Measurements from ENCODE around the gene SLC35B1. TPM values are rescaled to one million over a fixed set of nuclear protein-coding genes. Genes with fewer than 3 reads are reported as not detected.

Gene SLC35B1
- total RNA-seq, 4 donors from 2014 or later, result 17.9 to 35.6 (median 19.5) TPM

DNA sequence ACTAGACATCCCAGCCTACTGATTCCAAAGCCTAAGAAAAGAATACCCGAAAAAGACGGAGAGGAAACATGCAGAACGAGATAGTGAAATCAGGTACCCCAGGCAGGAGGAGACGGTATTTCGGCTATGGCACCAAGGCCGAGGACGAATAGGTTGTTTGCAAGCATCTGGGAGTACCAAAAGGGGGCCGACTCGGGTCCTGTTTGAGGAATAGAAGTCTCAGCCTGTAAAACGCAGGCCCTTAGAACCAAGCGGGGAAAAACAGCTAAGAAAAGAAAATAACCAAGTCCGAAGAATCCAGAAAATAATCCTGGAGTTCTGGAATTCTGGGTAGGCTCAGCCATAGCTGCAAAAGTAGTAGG, 537 bp downstream of the SLC35B1 start:
- Histone ChIP-seq H3K27me3 (no peaks in the 10 kb centered on the region), H3K4me1 (peaks cover 7 to 35% (median 14%) of the 10 kb centered on the region in 3 donors), H3K36me3 (peaks cover 0 to 61% of the 10 kb centered on the region in 2 donors), H3K27ac (peak overlapping the region; percentile 73 to 93 (median 92)), H3K4me3 (peak overlapping the region; percentile 68 to 99), H3K9me3 (no peaks in the 10 kb centered on the region)
- WGBS, 2 donors (ENCODE audit: low coverage in 1 of 2), result 0 to 1% methylated on average over 11 to 12 of the region's 12 CpGs
- TF ChIP-seq POLR2A (IDR thresholded peaks at IDR 0.05), result no peak
- TF ChIP-seq CTCF (IDR thresholded peaks at IDR 0.05), result no peak
- no peak for TF ChIP-seq EP300 (IDR thresholded peaks at IDR 0.05)
- TF ChIP-seq POLR2AphosphoS5 (IDR thresholded peaks at IDR 0.05), result no peak
- no peak for ATAC-seq

GRCh38 chr17:49705254-49705653, 2.5 kb downstream of the SLC35B1 start:
- H3K4me3 ChIP-seq, result no peak overlapping the region
- H3K36me3 ChIP-seq, result peaks cover 0 to 61% of the 10 kb centered on the region in 2 donors
- no peaks in the 10 kb centered on the region for H3K27me3 ChIP-seq
- H3K4me1 ChIP-seq, result peaks cover 7 to 35% (median 14%) of the 10 kb centered on the region in 3 donors
- TF ChIP-seq EP300 (IDR thresholded peaks at IDR 0.05), result no peak
- no peak for TF ChIP-seq POLR2A (IDR thresholded peaks at IDR 0.05)
- no peak for TF ChIP-seq POLR2AphosphoS5 (IDR thresholded peaks at IDR 0.05)
- no peak for TF ChIP-seq CTCF (IDR thresholded peaks at IDR 0.05)
- H3K9me3 ChIP-seq, result no peaks in the 10 kb centered on the region
- no peak overlapping the region for H3K27ac ChIP-seq
- ATAC-seq, result no peak

- ATAC-seq, result no peak
- no peak overlapping the region for H3K4me3 ChIP-seq
- H3K9me3 ChIP-seq, result no peaks in the 10 kb centered on the region
- 45 to 100% methylated on average over 1 to 5 of the region's 6 CpGs for WGBS, 2 donors (ENCODE audit: low coverage in 1 of 2)
- peaks cover 0 to 69% of the 10 kb centered on the region in 2 donors for H3K36me3 ChIP-seq
- peaks cover 7 to 27% (median 10%) of the 10 kb centered on the region in 3 donors for H3K4me1 ChIP-seq
- peak overlapping the region in 1 of 4 donors; percentile 19 for H3K27ac ChIP-seq
- TF ChIP-seq POLR2AphosphoS5 (IDR thresholded peaks at IDR 0.05), result peak; percentile 10
- TF ChIP-seq POLR2A (IDR thresholded peaks at IDR 0.05), result no peak
- no peak for TF ChIP-seq EP300 (IDR thresholded peaks at IDR 0.05)
- peak; percentile 8 to 50 (median 48) for TF ChIP-seq CTCF (IDR thresholded peaks at IDR 0.05)
- no peaks in the 10 kb centered on the region for H3K27me3 ChIP-seq
These were observed 4.0 kb downstream of the SLC35B1 start for GRCh38 chr17:49703557-49704277.

DNA sequence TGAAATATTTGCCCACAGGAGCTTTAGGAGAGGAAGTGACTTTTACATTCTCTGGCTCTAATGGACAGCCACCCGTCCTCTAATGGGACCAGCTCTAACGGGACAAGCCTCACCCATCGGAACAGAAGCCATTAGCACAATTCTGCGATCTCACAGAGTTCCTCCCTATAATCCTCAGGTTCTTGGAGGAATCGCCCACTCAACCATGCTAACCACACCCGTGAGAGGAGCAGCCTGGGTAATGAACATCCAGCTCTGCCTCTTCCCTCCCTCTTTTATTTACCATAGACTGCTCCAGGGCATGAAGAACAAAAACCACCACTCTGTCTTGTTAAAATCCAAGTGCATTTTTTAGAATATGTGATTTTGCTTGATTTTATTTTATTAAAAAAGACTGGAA, 6.8 kb downstream of the SLC35B1 start:
- Histone ChIP-seq H3K4me3 (no peak overlapping the region), H3K27me3 (no peaks in the 10 kb centered on the region), H3K27ac (no peak overlapping the region), H3K9me3 (no peaks in the 10 kb centered on the region), H3K4me1 (peaks cover 0 to 8% (median 0%) of the 10 kb centered on the region in 3 donors), H3K36me3 (peaks cover 0 to 65% of the 10 kb centered on the region in 2 donors)
- ATAC-seq, result no peak
- WGBS, 2 donors (ENCODE audit: low coverage in 1 of 2), result 76 to 80% methylated on average over 1 to 5 of the region's 6 CpGs
- TF ChIP-seq CTCF (IDR thresholded peaks at IDR 0.05), result no peak
- no peak for TF ChIP-seq POLR2AphosphoS5 (IDR thresholded peaks at IDR 0.05)
- no peak for TF ChIP-seq EP300 (IDR thresholded peaks at IDR 0.05)
- TF ChIP-seq POLR2A (IDR thresholded peaks at IDR 0.05), result no peak

GRCh38 chr17:49699966-49700575, 7.7 kb downstream of the SLC35B1 start:
- WGBS, 2 donors (ENCODE audit: low coverage in 1 of 2), result 56 to 57% methylated on average over 1 to 6 of the region's 8 CpGs
- no peaks in the 10 kb centered on the region for H3K27me3 ChIP-seq
- H3K9me3 ChIP-seq, result no peaks in the 10 kb centered on the region
- H3K4me1 ChIP-seq, result peaks cover 0 to 14% (median 5%) of the 10 kb centered on the region in 3 donors
- peaks cover 0 to 56% of the 10 kb centered on the region in 2 donors for H3K36me3 ChIP-seq
- no peak for ATAC-seq
- H3K27ac ChIP-seq, result no peak overlapping the region
- TF ChIP-seq CTCF (IDR thresholded peaks at IDR 0.05) (no peak), EP300 (IDR thresholded peaks at IDR 0.05) (no peak), POLR2A (IDR thresholded peaks at IDR 0.05) (no peak), POLR2AphosphoS5 (IDR thresholded peaks at IDR 0.05) (no peak)
- H3K4me3 ChIP-seq, result no peak overlapping the region
